Stimulated activated CD4-positive, alpha-beta T cell treated with anti-CD3 and anti-CD28 coated beads, Interleukin-12 subunit alpha, Interleukin-12 subunit beta, amount 100 ng/mL, for 48 hours (primary cell): ENCODE results near the gene ABLIM1.

Experiments used
- DNase-seq, 3 donors: peaks; one replicate each; pipeline ENCODE4 v3.0.0-alpha.2; 2020; ENCODE audit warnings: low read depth in 2 of 3, low spot score in 1 of 3

ABLIM1 gene

DNA sequence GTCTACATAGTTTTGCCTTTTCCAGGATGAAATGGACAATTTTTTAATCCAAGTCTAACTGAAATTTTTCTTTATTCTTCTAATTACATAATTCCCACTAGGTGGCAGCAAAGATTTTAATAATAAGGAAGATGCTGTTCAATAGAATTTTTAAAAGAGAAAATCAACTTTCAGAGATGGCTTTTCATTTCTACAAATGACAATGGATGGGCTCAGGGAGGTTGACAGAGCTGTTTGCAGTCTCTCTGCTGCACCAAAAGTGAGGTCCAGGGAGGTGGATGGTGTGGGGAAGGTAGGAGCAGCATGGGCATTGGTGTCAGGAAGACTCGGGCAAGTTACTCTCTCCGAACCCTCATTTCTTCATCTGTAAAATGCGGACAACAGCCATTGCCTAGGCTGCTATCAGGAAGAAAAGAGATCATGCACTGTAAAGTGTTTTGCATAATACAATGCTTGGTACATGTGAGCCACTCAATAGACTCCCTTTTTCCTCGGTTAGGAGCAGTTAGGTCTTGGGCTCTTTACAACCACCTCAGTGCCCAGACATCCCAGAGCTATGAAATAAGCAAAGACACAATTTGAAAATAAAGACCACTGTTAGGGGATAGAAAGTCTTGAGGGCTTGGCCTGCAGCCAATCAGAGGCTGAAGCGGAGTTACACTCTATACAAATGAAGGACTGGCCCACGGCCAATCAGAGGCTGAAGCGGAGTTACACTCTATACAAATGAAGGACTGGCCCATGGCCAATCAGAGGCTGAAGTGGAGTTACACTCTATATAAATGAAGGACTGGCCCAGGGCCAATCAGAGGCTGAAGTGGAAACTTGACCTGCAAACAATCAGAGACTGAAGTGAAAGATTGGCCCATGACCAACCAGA lies 107.1 kb downstream of the ABLIM1 start:
- DNase-seq: no peak

GRCh38 chr10:114548662-114549061 lies 109.4 kb downstream of the ABLIM1 start:
- DNase-seq: no peak

DNA sequence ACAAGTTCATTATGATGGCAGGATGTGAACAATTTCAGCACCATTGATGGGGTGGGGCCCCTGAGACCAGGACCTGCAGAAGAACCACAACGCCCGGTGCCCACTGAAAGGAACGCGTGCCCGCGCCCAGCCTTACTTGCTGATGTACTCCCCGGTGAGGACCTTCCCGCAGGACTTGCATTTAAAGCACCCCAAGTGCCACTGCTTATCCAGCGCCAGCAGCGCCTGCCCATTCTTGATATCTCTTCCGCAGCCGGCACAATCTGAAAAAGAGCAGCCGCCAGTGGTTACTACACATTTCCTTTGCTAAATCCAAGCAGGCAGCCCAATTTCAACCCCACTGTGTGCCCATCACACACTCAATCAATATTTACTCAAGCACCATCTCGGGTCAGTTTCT lies 110.6 kb downstream of the ABLIM1 start:
- DNase-seq: no peak

GRCh38 chr10:114547056-114547455 lies 111.0 kb downstream of the ABLIM1 start:
- DNase-seq: no peak

DNA sequence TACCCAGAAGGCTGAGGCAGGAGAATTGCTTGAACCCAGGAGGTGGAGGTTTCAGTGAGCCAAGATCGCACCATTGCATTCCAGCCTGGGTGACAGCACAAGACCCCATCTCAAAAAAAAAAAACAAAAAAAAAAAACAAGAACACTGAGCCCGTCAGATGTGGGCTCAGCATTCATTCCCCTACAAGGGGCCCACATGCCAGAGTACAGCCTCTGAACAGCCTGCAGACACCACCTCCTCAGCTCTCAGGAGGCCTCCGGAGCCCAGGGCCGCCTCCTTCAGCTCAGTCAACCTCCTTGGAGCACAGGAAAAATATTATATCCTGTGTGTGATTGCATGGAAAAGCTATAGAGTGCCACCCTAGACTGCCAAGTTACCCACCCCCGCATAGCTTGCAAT lies 112.3 kb downstream of the ABLIM1 start:
- DNase-seq: no peak

- no peak for DNase-seq
Measured at GRCh38 chr10:114545071-114545470, 113.0 kb downstream of the ABLIM1 start.

GRCh38 chr10:114544045-114544659 lies 113.9 kb downstream of the ABLIM1 start:
- peak in 1 of 3 donors; percentile 56 for DNase-seq

DNA sequence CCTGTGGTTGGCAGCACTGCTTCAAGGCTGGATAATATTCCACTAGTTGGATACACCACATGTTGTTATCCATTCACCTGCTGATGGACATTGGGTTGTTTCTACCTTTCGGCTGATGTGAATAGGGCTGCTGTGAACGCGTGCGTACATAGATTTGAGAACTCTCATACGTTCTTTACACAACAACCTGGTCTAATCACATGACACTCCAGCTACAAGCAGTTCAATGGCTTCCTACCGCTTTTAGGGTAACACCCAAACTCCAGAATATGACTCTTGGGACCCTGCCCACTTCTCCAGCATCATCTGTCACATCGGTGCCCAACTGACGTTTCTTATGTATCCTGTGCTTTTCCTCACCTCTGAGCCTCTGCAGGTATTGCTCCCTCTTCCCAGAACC lies 114.6 kb downstream of the ABLIM1 start:
- no peak for DNase-seq

GRCh38 chr10:114542373-114542772 lies 115.7 kb downstream of the ABLIM1 start:
- no peak for DNase-seq

DNA sequence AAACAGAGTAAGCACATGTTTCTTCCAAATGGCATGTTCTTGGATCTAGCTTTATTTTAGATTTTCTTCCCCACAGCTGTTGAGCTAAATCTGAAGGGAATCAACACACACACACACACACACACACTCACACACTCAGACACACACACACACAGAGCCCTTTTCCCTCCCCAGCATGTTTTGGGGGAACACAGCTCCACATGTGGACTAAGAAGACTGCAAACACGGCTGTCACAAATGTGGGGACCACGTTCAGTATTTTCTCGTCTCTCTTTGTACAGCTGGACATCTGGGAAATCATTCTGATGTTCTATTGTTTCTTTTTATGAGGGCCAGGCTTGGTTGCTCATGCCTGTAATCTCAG lies 116.3 kb downstream of the ABLIM1 start:
- DNase-seq: no peak

- DNase-seq: peak; percentile 57 to 68 (median 62)
Measured at GRCh38 chr10:114541081-114541796, 116.8 kb downstream of the ABLIM1 start.

DNA sequence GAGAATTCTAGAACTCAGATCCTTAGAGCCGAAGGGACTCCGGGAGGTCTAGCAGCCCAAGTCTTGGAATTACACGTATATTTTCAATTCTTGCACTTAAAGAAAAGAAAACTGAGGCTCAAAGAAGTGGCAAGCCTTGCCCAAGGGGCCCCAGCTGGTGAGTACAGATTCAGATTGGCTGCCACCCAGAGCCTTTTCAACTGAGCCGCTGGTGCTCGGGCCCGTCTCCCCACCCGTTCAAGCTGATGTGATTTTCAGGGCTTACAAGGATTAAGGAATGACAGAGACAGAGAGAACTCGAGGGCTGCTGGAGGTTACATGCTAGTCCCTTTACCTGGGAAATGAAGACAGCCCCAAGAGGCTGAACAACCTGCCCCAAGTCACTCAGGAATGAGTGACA lies 117.8 kb downstream of the ABLIM1 start:
- DNase-seq: no peak

DNA sequence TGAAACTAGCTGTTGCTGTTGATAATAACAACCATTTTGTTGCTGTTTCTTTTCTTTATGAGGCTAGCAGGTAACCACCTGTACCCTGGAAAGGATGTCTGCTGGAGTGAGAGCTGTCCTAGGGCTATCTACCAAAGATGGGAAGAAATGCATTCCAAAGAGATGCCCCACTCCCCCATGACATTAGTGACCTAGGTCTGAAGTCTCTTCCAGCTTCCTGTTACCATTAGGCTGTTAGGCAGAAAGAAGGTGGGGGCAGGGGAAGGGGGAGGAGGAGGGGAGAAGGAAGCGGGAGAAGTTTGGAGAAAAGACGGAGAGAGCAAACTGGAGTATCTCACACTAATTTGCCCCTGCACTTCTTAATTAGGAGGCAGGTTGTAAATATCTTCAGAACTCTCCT lies 118.5 kb downstream of the ABLIM1 start:
- no peak for DNase-seq

- DNase-seq: peak in 2 of 3 donors; percentile 45 to 51
Measured at GRCh38 chr10:114538181-114538906, 119.7 kb downstream of the ABLIM1 start.

DNA sequence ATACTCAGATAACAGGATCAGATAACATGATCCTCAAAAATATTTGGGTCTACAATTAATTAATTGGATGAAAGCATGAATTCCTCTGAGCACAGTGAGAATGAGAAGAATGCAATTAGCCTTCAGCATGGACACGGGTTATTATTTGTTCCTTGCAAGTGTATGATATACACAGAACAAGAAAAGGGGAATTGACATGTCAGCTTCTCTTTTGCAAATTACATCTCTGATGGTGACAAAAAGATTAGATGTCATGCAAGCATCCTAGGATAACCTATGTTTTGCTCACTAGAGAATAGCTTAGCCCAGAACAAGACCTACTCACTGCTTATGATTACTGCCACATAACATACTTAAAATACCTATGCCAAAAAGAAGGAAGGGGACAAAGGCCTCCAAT lies 120.3 kb downstream of the ABLIM1 start:
- DNase-seq: no peak

GRCh38 chr10:114534571-114534981 lies 123.5 kb downstream of the ABLIM1 start:
- DNase-seq: no peak

DNA sequence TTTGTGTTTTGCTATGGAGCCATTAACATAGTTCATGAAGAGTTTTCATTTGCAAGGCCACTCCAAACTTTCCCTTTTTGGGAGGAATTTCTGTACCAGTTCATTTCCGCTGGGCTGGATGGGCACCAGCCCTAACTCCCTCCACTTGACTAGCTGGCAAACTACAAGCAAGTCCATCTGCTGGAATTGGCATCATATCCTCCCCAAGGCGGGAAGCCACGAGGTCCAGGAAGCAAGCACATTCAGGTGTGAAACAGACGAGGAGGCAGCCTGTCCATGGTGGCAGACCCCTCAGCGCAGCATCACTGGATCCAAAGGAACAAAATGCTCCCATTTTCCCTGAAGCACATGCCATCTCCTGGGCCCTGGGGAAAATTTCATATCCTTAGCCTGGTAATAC lies 125.8 kb downstream of the ABLIM1 start:
- DNase-seq: no peak

GRCh38 chr10:114526504-114527238 lies 131.4 kb downstream of the ABLIM1 start:
- DNase-seq: peak; percentile 76 to 88 (median 84)

- no peak for DNase-seq
Measured at GRCh38 chr10:114526126-114526503, 132.0 kb downstream of the ABLIM1 start.

GRCh38 chr10:114525368-114525949 lies 132.6 kb downstream of the ABLIM1 start:
- DNase-seq: no peak
